A549 (cell line): ENCODE results near the gene THBS1. TPM values are rescaled to one million over a fixed set of nuclear protein-coding genes. Genes with fewer than 3 reads are reported as not detected.

ENCODE experiments used
- ATAC-seq, 2 experiments: fragments of 200-7000 bp in 1 of 2; fragments of >200 bp in 1 of 2; cut with Nextera tagmentation in 1 of 2; cut with Tn5 transposase in 1 of 2; 3 replicates each; pipeline versions ENCODE4 v1.8.0 to v1.9.1; 2018 to 2020; ENCODE audit warnings: mild to moderate bottlenecking in 1 of 2, moderate library complexity in 1 of 2
- CTCF ChIA-PET: fragments of 300-600 bp; sonication (Branson Sonifier 250); formaldehyde crosslinking; extraction: SDS; loops from one replicate; lab custom pipeline; 2021; ENCODE audit warnings: antibody characterized with exemption, inconsistent platforms; lab: Yijun Ruan, JAX
- POLR2A ChIA-PET: fragments of 350-600 bp; formaldehyde crosslinking; extraction: SDS; loops from one replicate; lab custom pipeline; 2021; ENCODE audit warnings: antibody characterized with exemption, inconsistent platforms; lab: Yijun Ruan, JAX
- DNase-seq, 2 experiments: peaks; one replicate each; pipeline versions ENCODE4 v3.0.0 to v3.0.0-alpha.2; 2011 to 2016; ENCODE audit warnings: low read depth in 1 of 2, low spot score in 1 of 2
- FAIRE-seq: peaks from 2 replicates; lab custom pipeline; 2011; peaks lifted over from hg19 to GRCh38; lab: Jason Lieb, UNC
- H3K27ac ChIP-seq, 2 experiments: fragments of >200 bp; sonication (Bioruptor Twin); formaldehyde crosslinking; 3 replicates each; pipeline ENCODE4 v1.5.1; 2016 to 2017
- H3K4me1 ChIP-seq: fragments of >200 bp; sonication (Bioruptor Twin); formaldehyde crosslinking; 3 replicates; pipeline ENCODE4 v1.6.1; 2016
- H3K4me2 ChIP-seq: fragments of >200 bp; sonication (Bioruptor Twin); formaldehyde crosslinking; 3 replicates; pipeline ENCODE4 v1.6.1; 2016
- H3K4me3 ChIP-seq: fragments of >200 bp; sonication (Bioruptor Twin); formaldehyde crosslinking; 3 replicates; pipeline ENCODE4 v1.5.1; 2016
- H3K9me3 ChIP-seq: fragments of >200 bp; sonication (Bioruptor Twin); formaldehyde crosslinking; 3 replicates; pipeline ENCODE4 v1.6.1; 2016
- CTCF ChIP-seq: fragments of >200 bp; sonication (Bioruptor Twin); formaldehyde crosslinking; IDR thresholded peaks from 3 replicates; pipeline ENCODE4 v1.5.1; 2016
- GATA3 ChIP-seq: IDR thresholded peaks from 2 replicates; pipeline ENCODE4 v1.6.1; 2012; ENCODE audit warnings: borderline replicate concordance
- HMGXB4 ChIP-seq: fragments of 250-450 bp; sonication (Bioruptor Pico); IDR thresholded peaks from 2 replicates; pipeline ENCODE4 v1.5.0; 2021; ENCODE audit warnings: mild to moderate bottlenecking, moderate library complexity, borderline replicate concordance
- HOXA7 ChIP-seq: fragments of 250-450 bp; sonication (Bioruptor Pico); IDR thresholded peaks from 2 replicates; pipeline ENCODE4 v1.5.0; 2020; ENCODE audit warnings: mild to moderate bottlenecking, moderate library complexity
- JUNB ChIP-seq: fragments of >200 bp; sonication (Bioruptor Twin); formaldehyde crosslinking; IDR thresholded peaks from 2 replicates; pipeline ENCODE4 v1.6.1; 2016
- NR3C1 ChIP-seq: fragments of >200 bp; sonication (Bioruptor Twin); formaldehyde crosslinking; IDR thresholded peaks from 3 replicates; pipeline ENCODE4 v1.6.1; 2017
- PBX3 ChIP-seq: IDR thresholded peaks from 2 replicates; pipeline ENCODE4 v1.6.1; 2012
- RAD21 ChIP-seq, 2 experiments: fragments of >200 bp in 1 of 2; sonication (Bioruptor Twin) in 1 of 2; formaldehyde crosslinking in 1 of 2; IDR thresholded peaks in 1 of 2; conservative IDR thresholded peaks in 1 of 2; 2 replicates in 1 of 2; 3 replicates in 1 of 2; pipeline ENCODE4 v1.6.1; 2012 to 2018; ENCODE audit warnings: inconsistent platforms in 1 of 2
- RARB ChIP-seq: fragments of 250-450 bp; sonication (Bioruptor Pico); IDR thresholded peaks from 2 replicates; pipeline ENCODE4 v1.8.0; 2021; ENCODE audit warnings: mild to moderate bottlenecking, moderate library complexity
- SMC3 ChIP-seq: fragments of >200 bp; sonication (Bioruptor Twin); formaldehyde crosslinking; IDR thresholded peaks from 3 replicates; pipeline ENCODE4 v1.6.1; 2018; ENCODE audit warnings: inconsistent platforms
- ZFP36 ChIP-seq: fragments of 450-650 bp; IDR thresholded peaks from 2 replicates; pipeline ENCODE4 v1.6.1; 2014; ENCODE audit warnings: borderline replicate concordance; ENCODE audit not compliant: partially characterized antibody
- WGBS: methylation state at CpG from one replicate; pipeline ENCODE4 v1.1.6; 2017; ENCODE audit errors: missing lambda C conversion rate; 5-methylcytosine and 5-hydroxymethylcytosine counted together
- polyA plus RNA-seq, 4 experiments: library from polyadenylated mRNA; depleted of rRNA in 3 of 4; stranded (reverse); fragments of >200 nt; fragmentation: RNase III in 1 of 4; extraction: RNeasy Plus Mini Kit Qiagen cat#74134 plus additional on column Dnase treatment in 1 of 4; gene quantifications; 2 replicates in 3 of 4; 3 replicates in 1 of 4; pipeline ENCODE4 v1.2.3, GENCODE V29; 2011 to 2017

The THBS1 gene
- polyA plus RNA-seq, 2 of the 4 experiments (the other 2 are of a cell fraction) = 46.8 to 54.9 TPM

- Histone ChIP-seq H3K4me3 (peak overlapping the region; percentile 95), H3K9me3 (no peaks in the 10 kb centered on the region), H3K27ac (peak overlapping the region; percentile 87 to 99), H3K4me1 (peaks cover 37% of the 10 kb centered on the region), H3K4me2 (peak overlapping the region; percentile 97)
- peak; percentile 71 to 73 for ATAC-seq
- ChIA-PET CTCF (interaction anchor here (0.6 to 5.0 kb wide), 63 partner anchors 9 to 1583 kb away, joined by 3 to 79 read pairs (median 4); no protein-coding TSS in a partner anchor), POLR2A (interaction anchor here (0.6 to 2.3 kb wide), 11 partner anchors 16 to 451 kb away, joined by 3 to 31 read pairs (median 3); no protein-coding TSS in a partner anchor)
- peak; percentile 54 for FAIRE-seq
- peak; percentile 30; the same call in 1 of the 2 replicates for TF ChIP-seq JUNB
- no peak; the same call in 1 of the 2 replicates for TF ChIP-seq GATA3
- peak; percentile 62 to 88 for DNase-seq
- 4% methylated on average over 16 of the region's 18 CpGs for WGBS
These were observed 1.3 kb upstream of the THBS1 start for GRCh38 chr15:39579487-39580116.

GRCh38 chr15:39580117-39580484 lies 778 bp upstream of the THBS1 start:
- CTCF ChIA-PET = interaction anchor here (0.6 to 5.0 kb wide), 70 partner anchors 9 to 1584 kb away, joined by 3 to 79 read pairs (median 4); no protein-coding TSS in a partner anchor
- no peaks in the 10 kb centered on the region for H3K9me3 ChIP-seq
- peak; percentile 91 for TF ChIP-seq SMC3
- TF ChIP-seq ZFP36 = no peak
- TF ChIP-seq CTCF = peak; percentile 82
- peak; percentile 80 to 94 for TF ChIP-seq RAD21 (conservative IDR thresholded peaks at IDR 0.05 in 1 of 2, IDR thresholded peaks at IDR 0.05 in 1 of 2)
- TF ChIP-seq, all 56 proteins: peak for 3
- peak; percentile 76 to 81 for ATAC-seq
- POLR2A ChIA-PET = interaction anchor here (0.6 to 2.3 kb wide), 20 partner anchors 16 to 874 kb away, joined by 3 to 31 read pairs (median 4); no protein-coding TSS in a partner anchor
- H3K4me1 ChIP-seq = peaks cover 37% of the 10 kb centered on the region
- WGBS = 0% methylated on average over 6 of the region's 29 CpGs
- FAIRE-seq = no peak
- H3K4me2 ChIP-seq = peak overlapping the region; percentile 97
- DNase-seq = peak; percentile 54 to 86
- peak overlapping the region; percentile 87 to 99 for H3K27ac ChIP-seq
- H3K4me3 ChIP-seq = peak overlapping the region; percentile 95

GRCh38 chr15:39581242-39581792 lies 438 bp downstream of the THBS1 start:
- Histone ChIP-seq H3K9me3 (no peaks in the 10 kb centered on the region), H3K4me3 (peak overlapping the region; percentile 95), H3K27ac (peak overlapping the region; percentile 87 to 99), H3K4me1 (peaks cover 37% of the 10 kb centered on the region), H3K4me2 (peak overlapping the region; percentile 97)
- CTCF ChIA-PET = interaction anchor here (0.6 to 5.0 kb wide), 34 partner anchors 10 to 883 kb away, joined by 3 to 79 read pairs (median 6); partner anchors contain the start of gene FSIP1
- WGBS = 2% methylated on average over 8 of the region's 18 CpGs
- FAIRE-seq = no peak
- TF ChIP-seq RARB (CRISPR knock-in tag) (no peak), PBX3 (no peak)
- DNase-seq = no peak
- peak; percentile 17 to 44; a peak in 3 of 6 replicates for ATAC-seq
- POLR2A ChIA-PET = interaction anchor here (0.6 to 2.3 kb wide), 21 partner anchors 175 to 873 kb away, joined by 3 to 31 read pairs (median 4); no protein-coding TSS in a partner anchor

GRCh38 chr15:39581793-39582285 lies 960 bp downstream of the THBS1 start:
- Histone ChIP-seq H3K4me1 (peaks cover 37% of the 10 kb centered on the region), H3K4me2 (peak overlapping the region; percentile 97), H3K4me3 (peak overlapping the region; percentile 95), H3K9me3 (no peaks in the 10 kb centered on the region), H3K27ac (peak overlapping the region; percentile 87 to 99)
- FAIRE-seq = no peak
- ChIA-PET CTCF (interaction anchor here (0.6 to 5.0 kb wide), 15 partner anchors 9 to 876 kb away, joined by 3 to 79 read pairs (median 9); no protein-coding TSS in a partner anchor), POLR2A (interaction anchor here (0.6 to 2.3 kb wide), 7 partner anchors 174 to 838 kb away, joined by 3 to 11 read pairs (median 4); no protein-coding TSS in a partner anchor)
- ATAC-seq = peak; percentile 65 to 72
- TF ChIP-seq NR3C1 = no peak
- peak; percentile 56 to 57 for TF ChIP-seq RAD21 (conservative IDR thresholded peaks at IDR 0.05 in 1 of 2, IDR thresholded peaks at IDR 0.05 in 1 of 2)
- no peak for TF ChIP-seq HOXA7 (CRISPR knock-in tag)
- peak; percentile 40; the same call in 2 of the 3 replicates for TF ChIP-seq CTCF
- TF ChIP-seq HMGXB4 (CRISPR knock-in tag) = no peak
- TF ChIP-seq SMC3 = peak; percentile 45; the same call in 2 of the 3 replicates
- DNase-seq = peak; percentile 52 to 69
- WGBS = 43% methylated on average over 9 of the region's 13 CpGs
